Activated CD4-positive, alpha-beta T cell treated with anti-CD3 and anti-CD28 coated beads for 36 hours (primary cell): ENCODE data around the gene IGF2. TPM values are rescaled to one million over a fixed set of nuclear protein-coding genes. Genes with fewer than 3 reads are reported as not detected.

Source experiments
- ATAC-seq: fragments of 200-7000 bp; cut with Tn5 transposase; one replicate; pipeline ENCODE4 v1.10.0; 2021; ENCODE audit warnings: mild to moderate bottlenecking, moderate library complexity
- CTCF ChIA-PET: fragments of 350-600 bp; sonication (Branson Sonifier 250); formaldehyde crosslinking; loops from one replicate; lab custom pipeline; 2021; ENCODE audit warnings: antibody characterized with exemption; lab: Charles Lee
- POLR2A ChIA-PET: fragments of 350-600 bp; sonication (Branson Sonifier 250); formaldehyde crosslinking; loops from one replicate; lab custom pipeline; 2021; ENCODE audit warnings: antibody characterized with exemption, inconsistent platforms; lab: Charles Lee
- DNase-seq: peaks from one replicate; pipeline ENCODE4 v3.0.0-alpha.2; 2020
- H3K27ac Mint-ChIP-seq: one replicate; pipeline ENCODE4 v1.8.0; 2021; ENCODE audit warnings: mixed read lengths
- H3K27me3 Mint-ChIP-seq: one replicate; pipeline ENCODE4 v1.8.0; 2021; ENCODE audit warnings: mixed read lengths
- H3K36me3 Mint-ChIP-seq: one replicate; pipeline ENCODE4 v1.8.0; 2021; ENCODE audit warnings: low read depth, mixed read lengths
- H3K4me1 Mint-ChIP-seq: one replicate; pipeline ENCODE4 v1.8.0; 2021; ENCODE audit warnings: mixed read lengths
- H3K4me3 Mint-ChIP-seq: one replicate; pipeline ENCODE4 v1.8.0; 2021; ENCODE audit warnings: mild to moderate bottlenecking, moderate library complexity, mixed read lengths
- H3K9me3 Mint-ChIP-seq: one replicate; pipeline ENCODE4 v1.8.0; 2021; ENCODE audit warnings: low read depth, mixed read lengths
- intact Hi-C, 2 experiments: fragments of 100-400 bp; cut with DNase I in 1 of 2; cut with micrococcal nuclease in 1 of 2; formaldehyde crosslinking; loops; one replicate each; pipeline versions ENCODE4 v1.14.2 to v1.15.1; 2022 to 2024; cut with DNase I, micrococcal nuclease
- total RNA-seq, 2 experiments: library from RNA; stranded (reverse); gene quantifications; one replicate each; pipeline ENCODE4 v1.2.3, GENCODE V29; 2021

Gene IGF2
- total RNA-seq, 2 experiments from 2014 or later: 8.6 to 9.2 TPM

DNA sequence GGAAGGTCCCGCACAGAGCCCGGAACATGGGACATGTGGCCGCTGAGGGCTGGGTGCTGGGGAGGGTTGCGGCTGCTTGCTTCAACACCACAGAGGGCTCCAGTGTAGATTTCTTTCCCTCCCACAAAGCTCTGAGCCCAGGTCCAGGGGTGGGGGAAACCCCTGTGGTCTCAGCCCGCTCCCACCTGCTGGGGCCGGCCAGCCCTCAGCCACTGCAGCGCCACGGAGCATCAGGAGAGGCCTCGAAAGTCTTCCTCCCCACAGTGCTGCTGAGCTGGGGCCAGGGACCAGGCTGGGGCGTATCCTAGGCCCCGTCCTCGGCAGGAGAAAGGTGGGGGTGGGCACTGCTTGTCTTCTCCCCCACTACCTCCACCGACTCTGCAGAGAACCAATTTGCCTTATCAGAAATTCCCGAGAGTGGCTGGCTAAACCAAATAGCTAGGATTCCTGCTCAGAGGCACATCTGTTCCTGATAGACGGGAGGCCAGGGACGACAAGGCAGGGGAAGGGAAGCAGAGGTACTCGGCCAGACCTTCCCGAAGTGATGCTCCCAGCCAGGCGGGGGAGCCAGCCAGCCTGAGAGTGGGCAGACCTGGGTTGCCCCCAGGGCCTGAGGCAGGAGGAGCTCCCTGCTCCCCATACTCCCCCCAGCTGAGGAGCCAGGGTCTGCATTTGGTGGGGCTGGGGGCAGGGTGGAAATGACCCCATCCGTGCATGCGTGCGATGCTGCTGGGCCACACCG lies 18.7 kb downstream of the IGF2 start:
- no peak for DNase-seq
- H3K4me3 Mint-ChIP-seq: no peak overlapping the region
- H3K4me1 Mint-ChIP-seq: no peaks in the 10 kb centered on the region
- ATAC-seq: no peak
- H3K27me3 Mint-ChIP-seq: peaks cover 17% of the 10 kb centered on the region
- intact Hi-C loops: no loop called here
- H3K27ac Mint-ChIP-seq: no peak overlapping the region
- H3K9me3 Mint-ChIP-seq: no peaks in the 10 kb centered on the region
- H3K36me3 Mint-ChIP-seq: no peaks in the 10 kb centered on the region
- ChIA-PET CTCF (interaction anchor here (1.0 kb wide), 1 partner anchor 31 kb away, joined by 3 read pairs; no protein-coding TSS in a partner anchor), POLR2A (no interaction called here)

GRCh38 chr11:2118677-2119076 lies 20.5 kb downstream of the IGF2 start:
- Mint-ChIP-seq H3K27ac (no peak overlapping the region), H3K4me3 (no peak overlapping the region), H3K9me3 (no peaks in the 10 kb centered on the region), H3K27me3 (peaks cover 13% of the 10 kb centered on the region), H3K36me3 (no peaks in the 10 kb centered on the region), H3K4me1 (no peaks in the 10 kb centered on the region)
- ATAC-seq (no peak), DNase-seq (no peak)
- ChIA-PET CTCF (no interaction called here), POLR2A (no interaction called here)
- intact Hi-C loops: no loop called here

- H3K27ac Mint-ChIP-seq: no peak overlapping the region
- ATAC-seq (no peak), DNase-seq (no peak)
- peaks cover 11% of the 10 kb centered on the region for H3K27me3 Mint-ChIP-seq
- no peaks in the 10 kb centered on the region for H3K9me3 Mint-ChIP-seq
- ChIA-PET POLR2A (no interaction called here), CTCF (interaction anchor here (0.6 kb wide), 1 partner anchor 33 kb away, joined by 3 read pairs; no protein-coding TSS in a partner anchor)
- H3K4me3 Mint-ChIP-seq: no peak overlapping the region
- no peaks in the 10 kb centered on the region for H3K4me1 Mint-ChIP-seq
- intact Hi-C loops: no loop called here
- no peaks in the 10 kb centered on the region for H3K36me3 Mint-ChIP-seq
Observed at GRCh38 chr11:2116680-2117079, 22.5 kb downstream of the IGF2 start.

- Mint-ChIP-seq H3K4me1 (no peaks in the 10 kb centered on the region), H3K4me3 (no peak overlapping the region), H3K27ac (no peak overlapping the region), H3K36me3 (no peaks in the 10 kb centered on the region), H3K9me3 (no peaks in the 10 kb centered on the region), H3K27me3 (peaks cover 11% of the 10 kb centered on the region)
- POLR2A ChIA-PET: no interaction called here
- DNase-seq (no peak), ATAC-seq (no peak)
- intact Hi-C loops: no loop called here
- CTCF ChIA-PET: no interaction called here
Observed at GRCh38 chr11:2115308-2115707, 23.9 kb downstream of the IGF2 start.

GRCh38 chr11:2114430-2115241 lies 24.6 kb downstream of the IGF2 start:
- no peak overlapping the region for H3K4me3 Mint-ChIP-seq
- intact Hi-C loops: no loop called here
- H3K9me3 Mint-ChIP-seq: no peaks in the 10 kb centered on the region
- no peak overlapping the region for H3K27ac Mint-ChIP-seq
- ATAC-seq (no peak), DNase-seq (no peak)
- CTCF ChIA-PET: interaction anchor here (1.0 to 1.4 kb wide), 2 partner anchors 37 to 39 kb away, joined by 3 to 4 read pairs; no protein-coding TSS in a partner anchor
- no peaks in the 10 kb centered on the region for H3K4me1 Mint-ChIP-seq
- POLR2A ChIA-PET: interaction anchor here (0.6 kb wide), 1 partner anchor 1152 kb away, joined by 3 read pairs; no protein-coding TSS in a partner anchor
- H3K27me3 Mint-ChIP-seq: peaks cover 6% of the 10 kb centered on the region
- H3K36me3 Mint-ChIP-seq: no peaks in the 10 kb centered on the region

DNA sequence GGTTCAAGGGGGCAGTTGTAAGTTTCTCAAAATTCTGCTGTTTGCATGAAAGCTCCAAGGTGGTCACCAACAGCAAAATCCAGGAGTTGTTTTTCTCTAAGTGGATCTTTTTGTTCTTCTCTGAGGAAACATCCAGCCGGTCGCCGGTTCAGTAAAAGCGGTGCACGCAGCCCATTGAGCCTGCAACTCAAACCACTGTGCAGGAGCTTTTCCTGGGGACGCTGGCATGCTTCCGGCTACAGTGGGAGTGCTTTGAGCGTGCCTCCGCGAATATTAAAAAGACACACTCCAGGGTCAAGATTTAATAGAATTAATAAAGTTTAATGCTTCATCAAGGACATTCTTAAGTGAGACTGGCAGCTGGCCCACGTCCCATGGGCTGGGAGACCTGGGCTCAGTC lies 25.4 kb downstream of the IGF2 start:
- intact Hi-C loops: no loop called here
- Mint-ChIP-seq H3K4me1 (no peaks in the 10 kb centered on the region), H3K27ac (no peak overlapping the region), H3K27me3 (peaks cover 5% of the 10 kb centered on the region), H3K4me3 (no peak overlapping the region), H3K36me3 (no peaks in the 10 kb centered on the region), H3K9me3 (no peaks in the 10 kb centered on the region)
- DNase-seq (no peak), ATAC-seq (no peak)
- ChIA-PET POLR2A (interaction anchor here (0.6 kb wide), 1 partner anchor 1151 kb away, joined by 3 read pairs; no protein-coding TSS in a partner anchor), CTCF (interaction anchor here (0.8 to 1.4 kb wide), 3 partner anchors 18 to 40 kb away, joined by 3 to 4 read pairs (median 3); no protein-coding TSS in a partner anchor)

DNA sequence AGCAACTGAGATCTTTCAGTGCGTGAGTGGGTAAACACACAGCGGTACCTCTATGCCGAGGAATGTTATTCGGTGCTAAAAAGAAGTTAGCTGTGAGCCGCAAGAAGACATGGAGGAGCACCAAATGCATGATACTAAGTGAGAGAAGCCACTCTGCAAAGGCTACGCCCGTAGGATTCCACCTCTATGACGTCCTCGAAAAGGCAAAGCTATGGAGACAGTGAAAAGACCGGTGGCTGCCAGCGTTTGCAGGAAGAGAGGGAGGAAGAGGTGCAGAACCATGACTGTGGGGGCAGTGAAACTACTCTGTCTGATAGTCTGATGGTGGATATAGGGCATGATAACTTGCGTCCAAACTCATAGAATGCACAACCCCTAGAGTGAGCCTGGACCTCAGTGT lies 28.7 kb downstream of the IGF2 start:
- Mint-ChIP-seq H3K9me3 (no peaks in the 10 kb centered on the region), H3K4me1 (no peaks in the 10 kb centered on the region), H3K27ac (no peak overlapping the region), H3K27me3 (peaks cover 3% of the 10 kb centered on the region), H3K4me3 (no peak overlapping the region), H3K36me3 (no peaks in the 10 kb centered on the region)
- CTCF ChIA-PET: no interaction called here
- ATAC-seq: no peak
- POLR2A ChIA-PET: no interaction called here
- no peak for DNase-seq
- intact Hi-C loops: no loop called here

- no peaks in the 10 kb centered on the region for H3K36me3 Mint-ChIP-seq
- intact Hi-C loops: no loop called here
Observed at GRCh38 chr11:2109541-2110019, 29.6 kb downstream of the IGF2 start.

DNA sequence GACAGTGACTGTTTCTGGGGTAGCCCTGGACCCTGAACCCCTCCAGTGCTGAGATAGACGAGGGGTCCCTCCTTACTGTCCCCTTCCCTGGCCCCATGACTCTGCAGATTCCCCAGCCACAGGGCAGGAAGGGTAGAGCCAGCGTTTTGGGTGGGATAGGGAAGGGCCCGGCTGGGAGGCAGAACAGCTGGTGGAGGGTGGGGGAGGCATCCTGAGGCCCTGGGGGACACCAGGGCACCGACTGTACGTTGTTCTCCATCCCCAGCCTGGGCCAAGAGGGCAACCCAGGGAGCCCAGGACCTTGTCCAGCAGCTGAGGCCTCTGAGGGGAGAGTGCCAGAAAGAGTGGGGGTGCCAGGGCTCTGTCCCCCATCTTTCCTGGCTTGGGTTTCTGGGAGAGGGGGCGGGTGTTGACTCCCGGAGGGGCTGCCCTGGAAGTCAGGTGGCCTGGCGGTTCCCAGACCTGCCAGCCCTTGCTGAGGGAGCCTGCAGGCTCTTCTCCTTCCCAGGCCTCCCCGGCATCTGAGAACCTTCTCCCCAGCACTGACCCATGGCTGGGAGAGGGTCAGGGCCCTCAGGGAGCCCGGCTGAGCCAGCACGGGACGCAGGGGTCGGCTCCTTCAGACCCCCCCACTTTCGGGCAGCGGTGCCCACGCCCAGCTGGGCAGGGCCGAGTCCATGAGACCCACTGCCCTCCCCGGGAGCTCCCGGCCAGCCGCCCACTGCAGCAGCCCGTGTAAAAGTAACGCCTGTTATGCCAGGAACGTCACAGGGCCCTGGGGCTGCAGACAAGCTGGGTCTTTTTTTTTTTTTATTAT lies 30.3 kb downstream of the IGF2 start:
- H3K4me1 Mint-ChIP-seq: no peaks in the 10 kb centered on the region
- peaks cover 3% of the 10 kb centered on the region for H3K27me3 Mint-ChIP-seq
- H3K4me3 Mint-ChIP-seq: no peak overlapping the region
- ATAC-seq (no peak), DNase-seq (no peak)
- intact Hi-C loops: no loop called here
- H3K36me3 Mint-ChIP-seq: no peaks in the 10 kb centered on the region
- no peaks in the 10 kb centered on the region for H3K9me3 Mint-ChIP-seq
- no peak overlapping the region for H3K27ac Mint-ChIP-seq
- CTCF ChIA-PET: interaction anchor here (0.6 kb wide), 1 partner anchor 133 kb away, joined by 3 read pairs; no protein-coding TSS in a partner anchor
- POLR2A ChIA-PET: no interaction called here

More at GRCh38 chr11:2109541-2110019, 29.6 kb downstream of the IGF2 start:
- CTCF ChIA-PET: no interaction called here
- ATAC-seq: no peak
- POLR2A ChIA-PET: no interaction called here
- Mint-ChIP-seq H3K4me3 (no peak overlapping the region), H3K27ac (no peak overlapping the region), H3K4me1 (no peaks in the 10 kb centered on the region), H3K27me3 (peaks cover 3% of the 10 kb centered on the region), H3K9me3 (no peaks in the 10 kb centered on the region)
- no peak for DNase-seq

- ChIA-PET CTCF (interaction anchor here (0.6 kb wide), 1 partner anchor 134 kb away, joined by 3 read pairs; no protein-coding TSS in a partner anchor), POLR2A (no interaction called here)
- Mint-ChIP-seq H3K27me3 (peaks cover 3% of the 10 kb centered on the region), H3K27ac (no peak overlapping the region), H3K4me1 (no peaks in the 10 kb centered on the region), H3K4me3 (no peak overlapping the region), H3K9me3 (no peaks in the 10 kb centered on the region), H3K36me3 (no peaks in the 10 kb centered on the region)
- no peak for DNase-seq
- intact Hi-C loops: no loop called here
- ATAC-seq: no peak
Observed at GRCh38 chr11:2107941-2108630, 31.1 kb downstream of the IGF2 start.
